COR-L47 (cell line): ENCODE measurements around the gene NACAD.
"Not testable (repeated sequence)": the region's sequence is repeated elsewhere in the genome, so short reads cannot be mapped to it uniquely, and the experiment has no call there.

Experiments
- DNase-seq: peaks from one replicate; lab custom pipeline; 2025; lab: John Stamatoyannopoulos, UW

NACAD gene

DNA sequence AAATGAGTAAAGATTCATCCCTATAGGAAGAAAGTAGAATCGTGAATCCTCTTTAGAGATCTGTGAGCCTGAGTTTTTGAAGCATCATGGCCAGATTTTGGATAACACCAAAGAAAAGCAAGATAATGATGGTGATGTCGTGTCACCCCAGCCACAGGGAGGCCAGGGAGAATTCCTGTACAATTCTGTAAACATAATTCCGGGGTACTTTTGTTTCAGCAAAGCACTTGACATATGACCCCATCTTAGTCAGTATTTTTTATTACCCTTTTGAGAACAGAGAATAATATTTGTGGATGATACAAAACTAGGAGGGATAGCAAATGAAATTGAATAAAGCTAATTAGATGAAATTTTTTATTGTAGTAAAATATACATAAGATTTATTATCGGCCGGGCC lies 33.8 kb downstream of the NACAD start:
- DNase-seq: no peak

GRCh38 chr7:45054442-45054841 lies 34.3 kb downstream of the NACAD start:
- no peak for DNase-seq

DNA sequence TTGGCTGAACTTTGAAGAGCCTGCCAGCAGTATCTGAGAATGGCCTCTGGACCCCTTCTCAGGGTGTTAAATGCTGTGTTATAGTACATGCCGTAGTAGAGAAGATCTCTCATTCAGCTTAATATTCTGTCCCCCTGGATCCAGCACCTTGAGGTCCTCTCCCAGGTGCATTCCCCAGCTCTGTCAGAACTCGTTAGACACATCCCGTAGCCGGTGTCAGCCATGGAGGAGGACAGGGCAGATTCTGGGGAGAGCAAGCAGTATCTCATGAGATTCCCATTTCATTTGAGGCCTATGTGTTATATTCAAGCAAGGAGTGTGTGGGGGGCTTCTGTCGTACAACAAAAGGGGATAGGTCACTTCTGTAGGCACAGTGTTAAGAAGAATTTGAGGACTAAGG lies 34.8 kb downstream of the NACAD start:
- DNase-seq: no peak

GRCh38 chr7:45053401-45053800 lies 35.4 kb downstream of the NACAD start:
- no peak for DNase-seq

DNA sequence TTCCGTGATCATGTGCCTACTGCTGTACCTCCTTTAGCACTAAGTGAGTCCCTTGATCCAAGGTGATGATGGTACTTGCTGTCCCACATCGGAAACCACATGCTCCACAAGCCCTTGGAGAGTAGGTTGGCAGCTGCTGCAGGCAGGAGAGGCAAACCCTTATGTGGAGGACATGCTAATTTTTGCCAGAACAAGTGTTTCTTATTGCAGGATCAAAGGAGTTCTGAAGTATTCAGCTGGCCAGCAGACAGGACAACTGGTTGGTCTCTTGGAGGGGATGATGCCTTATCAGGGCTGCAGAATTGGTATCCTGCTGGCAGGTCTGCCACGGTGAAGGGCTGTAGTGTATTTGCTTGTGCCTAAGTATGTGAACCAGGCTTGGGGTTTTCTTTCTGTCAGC lies 36.8 kb downstream of the NACAD start:
- no peak for DNase-seq

DNA sequence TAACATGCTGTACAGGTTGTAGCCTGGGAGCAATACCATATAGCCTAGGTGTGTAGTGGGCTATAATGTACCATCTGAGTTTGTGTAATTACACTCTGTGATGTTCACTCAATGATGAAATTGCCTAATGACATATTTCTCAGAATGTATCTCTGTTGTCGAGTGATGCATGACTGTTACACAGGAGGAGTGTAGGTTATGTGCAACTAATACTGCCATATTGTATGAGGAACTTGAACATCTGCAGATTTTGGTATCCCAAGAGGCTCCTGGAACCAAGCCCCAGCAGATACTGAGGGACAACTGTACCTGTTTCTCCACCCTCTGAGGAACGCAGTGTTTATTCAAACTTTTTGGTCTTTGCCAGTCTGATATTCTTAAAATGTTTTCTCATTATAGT lies 38.6 kb downstream of the NACAD start:
- no peak for DNase-seq

GRCh38 chr7:45048748-45049147 lies 40.0 kb downstream of the NACAD start:
- DNase-seq: no peak

DNA sequence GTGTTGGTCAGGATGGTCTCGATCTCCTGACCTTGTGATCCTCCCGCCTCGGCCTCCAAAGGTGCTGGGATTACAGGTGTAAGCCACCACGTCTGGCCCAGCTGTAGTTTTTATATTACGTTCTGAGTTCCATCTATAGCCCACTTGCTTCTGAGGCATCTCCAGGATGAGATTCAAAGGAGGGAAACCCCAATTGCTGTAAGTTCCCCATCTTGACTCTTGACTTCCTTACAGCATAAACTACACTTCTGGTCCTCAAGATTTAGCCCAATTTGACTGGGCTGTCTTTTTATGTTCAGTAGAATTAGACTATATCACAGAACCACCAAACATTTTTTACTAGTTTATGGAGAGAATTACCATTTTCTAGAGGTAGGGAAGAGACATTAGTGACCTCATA lies 44.4 kb downstream of the NACAD start:
- no peak for DNase-seq

DNA sequence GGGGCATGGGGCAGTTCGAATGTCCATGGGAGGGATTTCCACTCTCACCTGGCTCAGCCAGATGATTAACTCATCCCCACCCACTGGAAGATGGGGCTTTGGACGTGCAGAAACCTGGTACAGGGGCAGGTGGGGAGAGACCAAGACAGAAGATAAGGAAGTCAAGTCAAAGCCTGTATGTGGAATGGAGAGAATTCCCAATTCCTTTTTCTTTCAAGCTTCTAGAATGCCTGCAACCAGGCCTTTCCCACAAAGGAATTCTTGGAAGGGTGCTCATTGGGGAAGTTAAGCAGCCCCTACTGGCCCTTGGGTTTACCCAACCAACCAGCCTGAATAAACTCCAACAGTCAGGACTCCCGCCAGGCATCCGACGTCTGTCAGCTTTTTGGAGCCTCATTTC lies 49.7 kb downstream of the NACAD start:
- no peak for DNase-seq

GRCh38 chr7:45037876-45038275 lies 50.9 kb downstream of the NACAD start:
- DNase-seq: no peak

DNA sequence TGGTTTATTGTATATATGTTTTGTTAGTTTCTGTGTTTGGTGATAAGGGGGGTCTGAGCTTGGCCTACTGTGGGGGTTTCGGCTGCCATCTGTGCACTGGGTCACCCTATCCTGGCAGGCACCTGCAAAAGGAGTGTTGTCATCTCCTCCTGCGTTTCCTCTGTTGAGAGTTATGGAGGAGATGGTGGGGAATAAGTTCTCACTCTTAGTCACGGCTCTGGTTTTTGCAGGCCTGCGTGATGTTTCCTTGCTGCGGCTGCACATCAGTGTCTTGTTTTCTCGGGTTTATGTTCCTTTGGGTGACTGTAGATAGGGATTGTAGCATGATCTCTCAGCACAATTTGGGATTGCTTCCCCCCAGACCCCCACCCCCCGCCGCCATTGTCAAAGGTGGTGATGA lies 52.0 kb downstream of the NACAD start:
- DNase-seq: no peak

DNA sequence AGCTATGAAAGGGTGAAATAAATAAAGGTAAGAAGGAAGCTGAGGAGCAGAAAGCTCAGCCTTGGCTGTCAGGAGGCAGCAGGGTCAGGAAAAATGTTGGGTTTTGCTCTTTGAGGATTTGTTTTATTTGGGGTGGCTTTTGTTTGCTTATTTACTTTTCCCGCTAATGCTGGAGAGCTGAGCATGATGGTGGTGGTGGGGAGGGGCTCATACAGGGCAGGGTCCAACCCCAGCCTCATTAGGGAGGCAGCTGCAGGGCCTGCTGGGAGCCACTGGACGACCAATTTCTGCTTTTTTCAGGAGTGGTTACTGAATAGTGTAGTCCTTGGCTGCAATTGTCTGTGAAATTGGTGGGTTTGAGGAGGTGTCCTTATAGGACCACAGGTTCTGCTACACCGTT lies 52.5 kb downstream of the NACAD start:
- peak; percentile 47 for DNase-seq

GRCh38 chr7:45035893-45036292 lies 52.9 kb downstream of the NACAD start:
- no peak for DNase-seq

DNA sequence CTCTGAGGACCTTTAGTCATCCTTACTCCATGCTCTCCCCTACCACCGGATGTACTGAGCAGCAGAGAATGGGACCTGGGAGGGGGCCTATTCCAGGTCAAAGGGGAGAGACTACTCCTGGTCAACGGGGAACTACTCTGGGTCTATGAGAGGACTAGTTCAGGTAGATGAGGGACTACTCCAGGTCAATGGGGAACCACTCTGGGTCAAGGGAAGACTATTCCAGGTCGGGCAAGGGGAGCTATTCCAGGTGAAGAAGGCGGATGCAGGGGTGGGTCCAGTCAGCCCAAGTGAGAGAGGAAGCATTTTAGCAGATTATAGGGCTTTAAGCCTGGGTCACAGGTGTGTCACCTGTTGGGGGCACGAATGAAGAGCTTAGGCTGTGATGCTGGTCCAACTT lies 53.4 kb downstream of the NACAD start:
- no peak for DNase-seq

GRCh38 chr7:45034710-45035109 lies 54.1 kb downstream of the NACAD start:
- not testable (repeated sequence) for DNase-seq

DNA sequence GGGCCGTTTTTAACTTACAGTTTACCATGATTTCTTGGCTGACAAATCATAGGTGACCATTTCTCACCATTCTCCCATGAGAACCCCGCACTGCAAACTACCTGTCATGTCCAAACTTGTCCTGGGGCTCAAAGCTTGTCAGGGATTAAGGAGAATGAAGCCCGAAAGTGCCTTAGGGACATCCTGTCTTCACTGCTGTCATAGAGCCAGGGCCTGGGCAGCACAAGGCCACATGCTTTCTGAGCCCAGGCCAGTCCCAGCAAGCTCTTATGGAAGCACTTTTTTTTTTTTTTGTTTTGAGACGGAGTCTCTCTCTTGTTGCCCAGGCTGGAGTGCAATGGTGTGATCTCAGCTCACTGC lies 54.9 kb downstream of the NACAD start:
- DNase-seq: no peak

- DNase-seq: no peak
Observed at GRCh38 chr7:45033261-45033930, 55.4 kb downstream of the NACAD start.

DNA sequence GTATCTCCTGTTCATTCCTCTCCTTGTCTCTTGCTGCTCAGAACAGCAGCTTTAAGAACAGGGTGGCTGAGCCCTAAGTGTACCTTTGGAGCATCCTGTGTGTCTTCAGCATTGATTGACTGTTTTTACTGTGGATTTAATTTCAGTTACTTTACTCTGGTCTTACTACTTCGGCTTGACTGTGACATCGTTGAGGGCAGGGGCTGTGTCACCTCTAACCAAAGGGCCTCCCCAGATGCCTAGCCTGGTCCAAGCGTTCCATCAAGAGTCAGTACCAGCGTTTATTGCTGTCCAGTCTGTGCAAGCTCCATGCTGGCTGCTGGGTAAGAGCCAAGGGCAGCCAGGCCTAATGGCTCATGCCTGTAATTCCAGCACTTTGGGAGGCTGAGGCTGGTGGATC lies 56.3 kb downstream of the NACAD start:
- DNase-seq: no peak

DNA sequence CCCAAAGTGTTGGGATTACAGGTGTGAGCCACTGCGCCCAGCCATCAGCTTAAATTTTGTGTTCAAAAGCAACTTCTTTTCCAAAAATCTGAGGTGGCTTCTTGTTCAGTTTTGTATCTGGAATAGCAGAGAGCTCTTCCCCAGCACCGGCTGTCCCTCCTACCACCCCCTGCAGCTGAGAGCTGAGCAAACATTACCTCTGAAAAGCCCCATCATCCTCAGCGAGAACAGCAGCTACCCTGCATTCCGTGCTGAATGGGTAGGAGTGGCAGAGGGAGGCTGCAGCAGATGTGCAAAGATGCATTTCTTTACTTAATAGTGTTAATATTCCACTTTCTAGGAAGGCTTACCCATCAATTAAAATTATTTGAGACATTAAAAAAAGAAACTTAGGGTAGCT lies 56.9 kb downstream of the NACAD start:
- DNase-seq: peak; percentile 56
